ENCODE measurements around the gene DBH.

DNA sequence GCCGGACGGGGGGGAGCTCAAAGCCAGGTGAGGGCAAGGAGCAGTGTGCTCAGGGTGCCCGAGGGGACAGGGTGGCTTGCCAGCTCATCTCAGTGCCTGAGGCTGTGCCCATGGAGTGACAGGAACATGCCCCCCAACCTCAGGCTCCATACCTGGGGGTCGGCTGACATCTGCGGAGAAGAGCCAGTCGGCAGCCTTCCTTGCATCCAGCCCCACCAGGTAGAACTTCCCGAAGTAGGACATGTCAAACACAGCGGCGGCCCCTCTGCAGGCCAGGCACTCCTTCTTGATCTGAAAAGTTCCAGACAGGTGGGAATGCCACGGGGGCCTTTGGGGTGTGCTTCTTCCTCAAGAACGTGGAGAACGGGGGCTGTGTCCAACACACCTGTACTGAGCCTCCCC, 59.9 kb downstream of the DBH start:
- TF ChIP-seq NFIC (IDR thresholded peaks at IDR 0.05) (no peak), CREB1 (IDR thresholded peaks at IDR 0.05; ENCODE audit: low read depth) (no peak)
- TF ChIP-seq, protein P1, sequence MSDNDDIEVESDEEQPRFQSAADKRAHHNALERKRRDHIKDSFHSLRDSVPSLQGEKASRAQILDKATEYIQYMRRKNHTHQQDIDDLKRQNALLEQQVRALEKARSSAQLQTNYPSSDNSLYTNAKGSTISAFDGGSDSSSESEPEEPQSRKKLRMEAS (IDR thresholded peaks at IDR 0.05) = no peak
- TF ChIP-seq, protein P2, sequence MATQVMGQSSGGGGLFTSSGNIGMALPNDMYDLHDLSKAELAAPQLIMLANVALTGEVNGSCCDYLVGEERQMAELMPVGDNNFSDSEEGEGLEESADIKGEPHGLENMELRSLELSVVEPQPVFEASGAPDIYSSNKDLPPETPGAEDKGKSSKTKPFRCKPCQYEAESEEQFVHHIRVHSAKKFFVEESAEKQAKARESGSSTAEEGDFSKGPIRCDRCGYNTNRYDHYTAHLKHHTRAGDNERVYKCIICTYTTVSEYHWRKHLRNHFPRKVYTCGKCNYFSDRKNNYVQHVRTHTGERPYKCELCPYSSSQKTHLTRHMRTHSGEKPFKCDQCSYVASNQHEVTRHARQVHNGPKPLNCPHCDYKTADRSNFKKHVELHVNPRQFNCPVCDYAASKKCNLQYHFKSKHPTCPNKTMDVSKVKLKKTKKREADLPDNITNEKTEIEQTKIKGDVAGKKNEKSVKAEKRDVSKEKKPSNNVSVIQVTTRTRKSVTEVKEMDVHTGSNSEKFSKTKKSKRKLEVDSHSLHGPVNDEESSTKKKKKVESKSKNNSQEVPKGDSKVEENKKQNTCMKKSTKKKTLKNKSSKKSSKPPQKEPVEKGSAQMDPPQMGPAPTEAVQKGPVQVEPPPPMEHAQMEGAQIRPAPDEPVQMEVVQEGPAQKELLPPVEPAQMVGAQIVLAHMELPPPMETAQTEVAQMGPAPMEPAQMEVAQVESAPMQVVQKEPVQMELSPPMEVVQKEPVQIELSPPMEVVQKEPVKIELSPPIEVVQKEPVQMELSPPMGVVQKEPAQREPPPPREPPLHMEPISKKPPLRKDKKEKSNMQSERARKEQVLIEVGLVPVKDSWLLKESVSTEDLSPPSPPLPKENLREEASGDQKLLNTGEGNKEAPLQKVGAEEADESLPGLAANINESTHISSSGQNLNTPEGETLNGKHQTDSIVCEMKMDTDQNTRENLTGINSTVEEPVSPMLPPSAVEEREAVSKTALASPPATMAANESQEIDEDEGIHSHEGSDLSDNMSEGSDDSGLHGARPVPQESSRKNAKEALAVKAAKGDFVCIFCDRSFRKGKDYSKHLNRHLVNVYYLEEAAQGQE (IDR thresholded peaks at IDR 0.05; ENCODE audit: low read depth) = no peak

All from Ishikawa (cell line).